ENCODE data around the gene MAPK4. TPM values are rescaled to one million over a fixed set of nuclear protein-coding genes. Genes with fewer than 3 reads are reported as not detected.

Gene MAPK4
- total and polyA plus RNA-seq, 2 donors from 2014 or later = 9.0 to 9.2 TPM

- intact Hi-C loops (cut with DNase I) = no loop called here
- Histone ChIP-seq H3K9ac (ENCODE audit: low read length in 3 of 3) (no peak overlapping the region), H3K4me3 (ENCODE audit: low read length in 3 of 3) (no peak overlapping the region), H3K27me3 (ENCODE audit: control insufficient read depth, insufficient read depth, low read length) (no peaks in the 10 kb centered on the region), H3K4me1 (ENCODE audit: control insufficient read depth in 2 of 3, insufficient read depth in 2 of 3, low read depth in 1 of 3, low read length in 3 of 3) (peaks cover 0 to 2% (median 0%) of the 10 kb centered on the region in 3 donors), H3K27ac (ENCODE audit: low read depth in 2 of 2, low read length in 2 of 2) (no peak overlapping the region), H3K9me3 (ENCODE audit: control insufficient read depth in 2 of 3, insufficient read depth in 1 of 3, low read length in 3 of 3) (no peaks in the 10 kb centered on the region), H3K36me3 (ENCODE audit: control insufficient read depth in 2 of 3, insufficient read depth in 3 of 3, low read length in 3 of 3) (no peaks in the 10 kb centered on the region)
- DNase-seq (no peak), FAIRE-seq (no peak)
- no peak for TF ChIP-seq CTCF (IDR thresholded peaks at IDR 0.05; ENCODE audit: borderline replicate concordance, extremely low read depth, insufficient read depth)
Observed at GRCh38 chr18:50636366-50637057, 76.6 kb downstream of the MAPK4 start.

GRCh38 chr18:50638016-50638883 lies 78.4 kb downstream of the MAPK4 start:
- Histone ChIP-seq H3K36me3 (ENCODE audit: control insufficient read depth in 2 of 3, insufficient read depth in 3 of 3, low read length in 3 of 3) (no peaks in the 10 kb centered on the region), H3K9me3 (ENCODE audit: control insufficient read depth in 2 of 3, insufficient read depth in 1 of 3, low read length in 3 of 3) (no peaks in the 10 kb centered on the region), H3K27me3 (ENCODE audit: control insufficient read depth, insufficient read depth, low read length) (no peaks in the 10 kb centered on the region), H3K4me1 (ENCODE audit: control insufficient read depth in 2 of 3, insufficient read depth in 2 of 3, low read depth in 1 of 3, low read length in 3 of 3) (peaks cover 0 to 2% (median 0%) of the 10 kb centered on the region in 3 donors), H3K27ac (ENCODE audit: low read depth in 2 of 2, low read length in 2 of 2) (no peak overlapping the region), H3K9ac (ENCODE audit: low read length in 3 of 3) (no peak overlapping the region), H3K4me3 (ENCODE audit: low read length in 3 of 3) (no peak overlapping the region)
- no peak for TF ChIP-seq CTCF (IDR thresholded peaks at IDR 0.05; ENCODE audit: borderline replicate concordance, extremely low read depth, insufficient read depth)
- DNase-seq (no peak), FAIRE-seq (no peak)
- intact Hi-C loops (cut with DNase I) = no loop called here

- Histone ChIP-seq H3K4me3 (ENCODE audit: low read length in 3 of 3) (no peak overlapping the region), H3K9me3 (ENCODE audit: control insufficient read depth in 2 of 3, insufficient read depth in 1 of 3, low read length in 3 of 3) (no peaks in the 10 kb centered on the region), H3K27me3 (ENCODE audit: control insufficient read depth, insufficient read depth, low read length) (no peaks in the 10 kb centered on the region), H3K36me3 (ENCODE audit: control insufficient read depth in 2 of 3, insufficient read depth in 3 of 3, low read length in 3 of 3) (no peaks in the 10 kb centered on the region), H3K27ac (ENCODE audit: low read depth in 2 of 2, low read length in 2 of 2) (no peak overlapping the region), H3K9ac (ENCODE audit: low read length in 3 of 3) (no peak overlapping the region), H3K4me1 (ENCODE audit: control insufficient read depth in 2 of 3, insufficient read depth in 2 of 3, low read depth in 1 of 3, low read length in 3 of 3) (peaks cover 0 to 2% (median 0%) of the 10 kb centered on the region in 3 donors)
- no peak for TF ChIP-seq CTCF (IDR thresholded peaks at IDR 0.05; ENCODE audit: borderline replicate concordance, extremely low read depth, insufficient read depth)
- DNase-seq = no peak
- intact Hi-C loops (cut with DNase I) = no loop called here
- FAIRE-seq = no peak
Observed at GRCh38 chr18:50638884-50639420, 79.1 kb downstream of the MAPK4 start.
